ENCODE results near the gene PPARD.

- TF ChIP-seq CTCF (IDR thresholded peaks at IDR 0.05; ENCODE audit: insufficient read depth, low read length) (peak; percentile 52), GABPA (IDR thresholded peaks at IDR 0.05; ENCODE audit: low read depth) (0 out of 2 replicates have a peak, but pooled peaks have one; percentile 14)
These were observed 14.9 kb upstream of the PPARD start for GRCh38 chr6:35327349-35328027.

All from HL-60 (cell line).